RWPE2 (cell line): ENCODE data around the gene ZFP14.
A peak's percentile ranks its signal among the peaks of the same experiment; 100 is the strongest.

Experiments
- ATAC-seq: fragments of 200-7000 bp; cut with Tn5 transposase; 3 replicates; pipeline ENCODE4 v1.9.1; 2021; ENCODE audit warnings: low read depth
- DNase-seq: peaks from one replicate; pipeline ENCODE4 v3.0.0-alpha.2; 2020; ENCODE audit warnings: low spot score
- H3K27ac ChIP-seq: fragments of 450-650 bp; 2 replicates; pipeline ENCODE4 v1.5.1; 2017; ENCODE audit warnings: mild to moderate bottlenecking; ENCODE audit not compliant: poor library complexity, severe bottlenecking
- H3K27me3 ChIP-seq: fragments of 250-450 bp; sonication (Bioruptor Pico); 2 replicates; pipeline ENCODE4 v1.5.1; 2021; ENCODE audit warnings: mild to moderate bottlenecking, moderate library complexity; ENCODE audit not compliant: insufficient read depth, poor library complexity, severe bottlenecking
- H3K36me3 ChIP-seq: fragments of 250-450 bp; sonication (Bioruptor Pico); 2 replicates; pipeline ENCODE4 v1.5.1; 2020; ENCODE audit warnings: low read depth, mild to moderate bottlenecking, moderate library complexity
- H3K4me1 ChIP-seq: fragments of 250-450 bp; sonication (Bioruptor Pico); 2 replicates; pipeline ENCODE4 v1.5.1; 2021; ENCODE audit warnings: mild to moderate bottlenecking, moderate library complexity; ENCODE audit not compliant: insufficient read depth, poor library complexity, severe bottlenecking
- H3K4me3 ChIP-seq: fragments of 250-450 bp; sonication (Bioruptor Pico); 2 replicates; pipeline ENCODE4 v1.5.1; 2021; ENCODE audit warnings: mild to moderate bottlenecking, moderate library complexity; ENCODE audit not compliant: severe bottlenecking
- H3K9me3 ChIP-seq: fragments of 250-450 bp; sonication (Bioruptor Pico); 2 replicates; pipeline ENCODE4 v1.5.1; 2021; ENCODE audit warnings: mild to moderate bottlenecking, moderate library complexity; ENCODE audit not compliant: severe bottlenecking
- TF ChIP-seq, protein P1 (sequence below): fragments of 450-650 bp; IDR thresholded peaks from one replicate; pipeline ENCODE4 v1.5.1; 2017; ENCODE audit warnings: mild to moderate bottlenecking, moderate library complexity; ENCODE audit not compliant: poor library complexity, severe bottlenecking

Gene ZFP14

DNA sequence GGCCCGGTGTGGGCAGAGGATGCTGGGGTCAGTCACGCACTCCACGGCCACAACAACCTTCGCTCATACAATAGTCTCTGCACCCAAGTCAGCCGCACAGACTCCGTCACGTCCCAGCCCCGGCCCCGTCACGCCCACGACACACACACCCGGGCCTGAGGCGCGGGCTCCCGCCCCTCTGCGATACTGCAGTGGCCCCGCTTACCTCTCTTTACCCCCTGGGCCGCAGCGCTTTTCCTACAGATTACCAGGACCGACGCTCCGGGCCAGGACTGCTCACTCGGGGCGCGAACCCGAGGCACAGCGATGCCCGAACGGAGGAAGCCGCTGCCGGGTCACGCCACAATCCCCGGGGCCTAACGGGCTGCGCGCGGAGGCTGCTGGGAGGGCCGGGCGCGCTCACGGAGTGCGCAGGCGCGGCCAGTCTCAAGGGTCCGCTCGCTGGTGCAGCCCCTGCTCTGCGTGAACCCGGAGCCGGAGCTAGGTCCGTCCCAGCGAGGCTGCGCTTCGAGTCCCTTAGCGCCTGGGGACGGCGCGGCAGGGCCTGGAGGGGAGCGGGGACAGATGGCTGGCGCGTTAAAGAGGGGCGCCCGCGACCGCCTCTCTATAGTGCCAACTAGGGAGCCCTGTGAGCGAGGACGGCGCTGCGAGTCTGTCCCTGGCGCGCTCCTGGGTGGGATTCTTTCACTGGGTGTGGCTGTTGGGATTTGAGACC lies 39.4 kb upstream of the ZFP14 start, which contains the start of gene ZFP82:
ZFP82 (minus strand) TSS at position 358 of the 715 bp plus-strand sequence. CDS start 8,855 bp downstream, outside the sequence.
- ATAC-seq, result peak; percentile 84
- no peaks in the 10 kb centered on the region for H3K27me3 ChIP-seq

DNA sequence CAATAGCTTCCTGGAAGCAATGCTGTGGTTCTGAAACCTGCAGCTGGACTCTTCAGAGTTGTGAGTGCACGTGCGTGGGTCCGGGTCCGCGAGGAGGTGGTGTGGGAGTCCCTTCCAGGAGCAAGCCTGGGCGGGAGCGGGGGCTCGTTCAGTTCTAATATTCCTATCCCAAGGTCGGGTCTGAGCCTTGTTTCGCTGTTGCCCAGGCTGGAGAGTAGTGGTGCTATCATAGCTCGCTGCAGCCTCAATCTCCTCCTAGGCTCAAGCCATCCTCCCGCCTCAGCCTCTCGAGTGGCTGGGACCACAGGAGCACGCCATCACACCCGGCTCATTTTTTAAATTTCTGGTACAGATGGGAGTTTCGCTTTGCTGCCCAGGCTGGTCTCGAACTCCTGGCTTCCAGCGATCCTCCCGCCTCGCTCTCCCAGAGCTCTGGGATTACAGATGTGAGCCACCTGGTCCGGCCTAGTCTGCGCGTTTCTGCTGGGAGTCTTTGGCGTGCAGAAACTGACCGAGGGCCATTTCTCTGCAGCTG lies 38.8 kb upstream of the ZFP14 start:
- peaks cover 13% of the 10 kb centered on the region; the same call in 1 of the 2 replicates for H3K36me3 ChIP-seq
- no peak for DNase-seq
- peak; percentile 14; the same call in 1 of the 3 replicates for ATAC-seq
- TF ChIP-seq, protein P1, sequence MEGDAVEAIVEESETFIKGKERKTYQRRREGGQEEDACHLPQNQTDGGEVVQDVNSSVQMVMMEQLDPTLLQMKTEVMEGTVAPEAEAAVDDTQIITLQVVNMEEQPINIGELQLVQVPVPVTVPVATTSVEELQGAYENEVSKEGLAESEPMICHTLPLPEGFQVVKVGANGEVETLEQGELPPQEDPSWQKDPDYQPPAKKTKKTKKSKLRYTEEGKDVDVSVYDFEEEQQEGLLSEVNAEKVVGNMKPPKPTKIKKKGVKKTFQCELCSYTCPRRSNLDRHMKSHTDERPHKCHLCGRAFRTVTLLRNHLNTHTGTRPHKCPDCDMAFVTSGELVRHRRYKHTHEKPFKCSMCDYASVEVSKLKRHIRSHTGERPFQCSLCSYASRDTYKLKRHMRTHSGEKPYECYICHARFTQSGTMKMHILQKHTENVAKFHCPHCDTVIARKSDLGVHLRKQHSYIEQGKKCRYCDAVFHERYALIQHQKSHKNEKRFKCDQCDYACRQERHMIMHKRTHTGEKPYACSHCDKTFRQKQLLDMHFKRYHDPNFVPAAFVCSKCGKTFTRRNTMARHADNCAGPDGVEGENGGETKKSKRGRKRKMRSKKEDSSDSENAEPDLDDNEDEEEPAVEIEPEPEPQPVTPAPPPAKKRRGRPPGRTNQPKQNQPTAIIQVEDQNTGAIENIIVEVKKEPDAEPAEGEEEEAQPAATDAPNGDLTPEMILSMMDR, result no peak
- H3K4me3 ChIP-seq, result peak overlapping the region; percentile 48
- no peaks in the 10 kb centered on the region for H3K27me3 ChIP-seq
- H3K9me3 ChIP-seq, result peaks cover 3% of the 10 kb centered on the region
- peak overlapping the region; percentile 10 for H3K27ac ChIP-seq
- no peaks in the 10 kb centered on the region for H3K4me1 ChIP-seq

More for the DNA sequence above, 39.4 kb upstream of the ZFP14 start, which contains the start of gene ZFP82:
- peaks cover 1% of the 10 kb centered on the region for H3K9me3 ChIP-seq
- peak; percentile 60 for DNase-seq
- H3K27ac ChIP-seq, result peak within 1 kb of the TSS; percentile 10
- peak within 1 kb of the TSS; percentile 48 for H3K4me3 ChIP-seq
- H3K36me3 ChIP-seq, result 0 out of 2 replicates have a peak, but pooled peaks cover 7% of the 10 kb centered on the region
- no peaks in the 10 kb centered on the region for H3K4me1 ChIP-seq
- TF ChIP-seq, protein P1, result no peak

GRCh38 chr19:36409841-36410240 lies 30.8 kb upstream of the ZFP14 start:
- Histone ChIP-seq H3K4me3 (no peak overlapping the region), H3K4me1 (no peaks in the 10 kb centered on the region), H3K27me3 (no peaks in the 10 kb centered on the region), H3K9me3 (peaks cover 3% of the 10 kb centered on the region), H3K36me3 (peaks cover 51% of the 10 kb centered on the region), H3K27ac (no peak overlapping the region)
- TF ChIP-seq, protein P1, result no peak
- no peak for ATAC-seq
- DNase-seq, result no peak

DNA sequence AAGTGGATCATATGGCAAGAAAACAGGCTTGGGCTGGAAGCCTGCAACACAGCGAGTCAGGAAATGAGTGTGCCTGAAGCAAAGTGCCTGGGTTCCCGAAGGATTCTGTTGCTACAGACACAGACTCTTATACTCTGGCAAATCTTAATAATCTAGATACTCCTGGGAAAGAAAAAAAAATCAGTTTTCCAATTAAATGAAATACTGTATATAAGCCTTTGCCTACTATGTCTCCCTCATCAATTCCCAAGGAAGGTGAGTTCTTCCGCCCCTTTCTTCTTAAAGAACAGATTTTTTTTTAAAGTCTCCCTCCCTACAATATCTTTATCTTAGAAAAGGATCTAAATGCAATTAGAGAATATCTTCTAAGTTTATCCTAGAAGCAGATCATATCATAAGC lies 29.1 kb upstream of the ZFP14 start:
- ATAC-seq (no peak), DNase-seq (no peak)
- no peak overlapping the region for H3K27ac ChIP-seq
- no peak overlapping the region for H3K4me3 ChIP-seq
- TF ChIP-seq, protein P1, result no peak
- H3K9me3 ChIP-seq, result no peaks in the 10 kb centered on the region
- peaks cover 55% of the 10 kb centered on the region for H3K36me3 ChIP-seq
- no peaks in the 10 kb centered on the region for H3K27me3 ChIP-seq
- no peaks in the 10 kb centered on the region for H3K4me1 ChIP-seq

DNA sequence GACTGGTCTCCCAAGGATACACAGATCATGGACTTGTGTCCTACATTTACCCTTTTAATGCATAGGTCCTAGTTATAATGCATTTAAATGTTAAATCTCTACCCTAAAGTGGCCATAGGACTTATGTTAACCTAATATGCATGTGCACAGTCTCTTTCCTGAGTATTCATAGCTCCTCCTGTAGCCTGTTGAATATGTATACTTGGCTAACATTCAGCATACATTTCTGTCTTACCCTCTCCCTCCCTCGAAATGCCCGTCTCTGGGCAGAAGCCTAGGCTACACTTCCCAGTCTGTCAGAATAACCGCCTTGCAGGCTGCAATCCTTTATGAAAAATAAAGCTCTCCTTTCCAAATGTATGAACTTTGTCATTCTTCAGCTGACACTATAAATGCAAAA lies 25.5 kb upstream of the ZFP14 start:
- H3K4me3 ChIP-seq, result no peak overlapping the region
- DNase-seq (no peak), ATAC-seq (no peak)
- H3K9me3 ChIP-seq, result no peaks in the 10 kb centered on the region
- H3K27me3 ChIP-seq, result no peaks in the 10 kb centered on the region
- H3K27ac ChIP-seq, result no peak overlapping the region
- TF ChIP-seq, protein P1, result no peak
- no peaks in the 10 kb centered on the region for H3K4me1 ChIP-seq
- peaks cover 45% of the 10 kb centered on the region for H3K36me3 ChIP-seq
